ENCODE results near the gene DLG1. TPM values are rescaled to one million over a fixed set of nuclear protein-coding genes. Genes with fewer than 3 reads are reported as not detected.

Gene DLG1
- total and polyA plus RNA-seq, 4 donors, result 12.7 to 51.2 (median 22.3) TPM

- Histone ChIP-seq H3K9ac (ENCODE audit: low read depth in 1 of 2, low read length in 2 of 2) (no peak overlapping the region), H3K36me3 (ENCODE audit: control insufficient read depth in 4 of 4, insufficient read depth in 3 of 4, low read depth in 1 of 4, low read length in 3 of 4) (no peaks in the 10 kb centered on the region), H3K4me1 (ENCODE audit: control insufficient read depth in 4 of 4, insufficient read depth in 4 of 4, low read length in 3 of 4) (peaks cover 0 to 7% (median 6%) of the 10 kb centered on the region in 4 donors), H3K27me3 (ENCODE audit: control insufficient read depth in 4 of 4, insufficient read depth in 4 of 4, low read length in 3 of 4) (no peaks in the 10 kb centered on the region), H3K27ac (ENCODE audit: low read depth in 1 of 2, low read length in 2 of 2) (no peak overlapping the region), H3K9me3 (ENCODE audit: control insufficient read depth in 4 of 4, low read length in 3 of 4) (no peaks in the 10 kb centered on the region), H3K4me3 (ENCODE audit: low read depth in 1 of 3, low read length in 3 of 3) (no peak overlapping the region)
- DNase-seq (ENCODE audit: low spot score), result no peak
- 87% methylated on average over 1 of the region's 1 CpG for WGBS
- no peak for TF ChIP-seq HNF4G (IDR thresholded peaks at IDR 0.05)
- no peak for TF ChIP-seq RXRA (IDR thresholded peaks at IDR 0.05)
- no peak for TF ChIP-seq FOXA2 (IDR thresholded peaks at IDR 0.05)
- TF ChIP-seq GABPA (IDR thresholded peaks at IDR 0.05 in 1 of 2, conservative IDR thresholded peaks at IDR 0.05 in 1 of 2), result no peak
- no peak for TF ChIP-seq MAX (IDR thresholded peaks at IDR 0.05)
- no peak for TF ChIP-seq CTCF (IDR thresholded peaks at IDR 0.05; ENCODE audit: low read depth, low read length, missing input control)
- TF ChIP-seq ATF3 (IDR thresholded peaks at IDR 0.05), result no peak
- no peak for TF ChIP-seq ZBTB33 (IDR thresholded peaks at IDR 0.05)
- TF ChIP-seq FOXA1 (IDR thresholded peaks at IDR 0.05), result no peak
- TF ChIP-seq JUND (IDR thresholded peaks at IDR 0.05), result no peak
- no peak for TF ChIP-seq HNF4A (conservative IDR thresholded peaks at IDR 0.05)
- no peak for TF ChIP-seq SP1 (IDR thresholded peaks at IDR 0.05)
- no peak for TF ChIP-seq YY1 (IDR thresholded peaks at IDR 0.05)
- TF ChIP-seq RAD21 (IDR thresholded peaks at IDR 0.05), result no peak
- TF ChIP-seq NR2F2 (IDR thresholded peaks at IDR 0.05), result no peak
- no peak for TF ChIP-seq TAF1 (conservative IDR thresholded peaks at IDR 0.05)
Observed at GRCh38 chr3:197205265-197205664, 93.1 kb downstream of the DLG1 start.

- TF ChIP-seq CTCF (IDR thresholded peaks at IDR 0.05; ENCODE audit: low read depth, low read length, missing input control), result no peak
- TF ChIP-seq GABPA (IDR thresholded peaks at IDR 0.05 in 1 of 2, conservative IDR thresholded peaks at IDR 0.05 in 1 of 2), result no peak
- no peak for TF ChIP-seq YY1 (IDR thresholded peaks at IDR 0.05)
- TF ChIP-seq RAD21 (IDR thresholded peaks at IDR 0.05), result no peak
- TF ChIP-seq RXRA (IDR thresholded peaks at IDR 0.05), result no peak
- TF ChIP-seq ATF3 (IDR thresholded peaks at IDR 0.05), result no peak
- TF ChIP-seq, protein P1, sequence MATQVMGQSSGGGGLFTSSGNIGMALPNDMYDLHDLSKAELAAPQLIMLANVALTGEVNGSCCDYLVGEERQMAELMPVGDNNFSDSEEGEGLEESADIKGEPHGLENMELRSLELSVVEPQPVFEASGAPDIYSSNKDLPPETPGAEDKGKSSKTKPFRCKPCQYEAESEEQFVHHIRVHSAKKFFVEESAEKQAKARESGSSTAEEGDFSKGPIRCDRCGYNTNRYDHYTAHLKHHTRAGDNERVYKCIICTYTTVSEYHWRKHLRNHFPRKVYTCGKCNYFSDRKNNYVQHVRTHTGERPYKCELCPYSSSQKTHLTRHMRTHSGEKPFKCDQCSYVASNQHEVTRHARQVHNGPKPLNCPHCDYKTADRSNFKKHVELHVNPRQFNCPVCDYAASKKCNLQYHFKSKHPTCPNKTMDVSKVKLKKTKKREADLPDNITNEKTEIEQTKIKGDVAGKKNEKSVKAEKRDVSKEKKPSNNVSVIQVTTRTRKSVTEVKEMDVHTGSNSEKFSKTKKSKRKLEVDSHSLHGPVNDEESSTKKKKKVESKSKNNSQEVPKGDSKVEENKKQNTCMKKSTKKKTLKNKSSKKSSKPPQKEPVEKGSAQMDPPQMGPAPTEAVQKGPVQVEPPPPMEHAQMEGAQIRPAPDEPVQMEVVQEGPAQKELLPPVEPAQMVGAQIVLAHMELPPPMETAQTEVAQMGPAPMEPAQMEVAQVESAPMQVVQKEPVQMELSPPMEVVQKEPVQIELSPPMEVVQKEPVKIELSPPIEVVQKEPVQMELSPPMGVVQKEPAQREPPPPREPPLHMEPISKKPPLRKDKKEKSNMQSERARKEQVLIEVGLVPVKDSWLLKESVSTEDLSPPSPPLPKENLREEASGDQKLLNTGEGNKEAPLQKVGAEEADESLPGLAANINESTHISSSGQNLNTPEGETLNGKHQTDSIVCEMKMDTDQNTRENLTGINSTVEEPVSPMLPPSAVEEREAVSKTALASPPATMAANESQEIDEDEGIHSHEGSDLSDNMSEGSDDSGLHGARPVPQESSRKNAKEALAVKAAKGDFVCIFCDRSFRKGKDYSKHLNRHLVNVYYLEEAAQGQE (IDR thresholded peaks at IDR 0.05), result no peak
- 65% methylated on average over 3 of the region's 3 CpGs for WGBS
- no peaks in the 10 kb centered on the region for H3K36me3 ChIP-seq (ENCODE audit: control insufficient read depth in 4 of 4, insufficient read depth in 3 of 4, low read depth in 1 of 4, low read length in 3 of 4)
- no peak for DNase-seq (ENCODE audit: low spot score)
- H3K27me3 ChIP-seq (ENCODE audit: control insufficient read depth in 4 of 4, insufficient read depth in 4 of 4, low read length in 3 of 4), result no peaks in the 10 kb centered on the region
- no peaks in the 10 kb centered on the region for H3K9me3 ChIP-seq (ENCODE audit: control insufficient read depth in 4 of 4, low read length in 3 of 4)
- no peak overlapping the region for H3K4me3 ChIP-seq (ENCODE audit: low read depth in 1 of 3, low read length in 3 of 3)
- H3K27ac ChIP-seq (ENCODE audit: low read depth in 1 of 2, low read length in 2 of 2), result no peak overlapping the region
- H3K4me1 ChIP-seq (ENCODE audit: control insufficient read depth in 4 of 4, insufficient read depth in 4 of 4, low read length in 3 of 4), result peaks cover 0 to 8% (median 6%) of the 10 kb centered on the region in 4 donors
- no peak overlapping the region for H3K9ac ChIP-seq (ENCODE audit: low read depth in 1 of 2, low read length in 2 of 2)
Observed at GRCh38 chr3:197204736-197205135, 93.7 kb downstream of the DLG1 start.

All from liver (tissue), 9 donors.